Measurements from ENCODE around the gene PUS7. TPM values are rescaled to one million over a fixed set of nuclear protein-coding genes. Genes with fewer than 3 reads are reported as not detected.
A peak's percentile ranks its signal among the peaks of the same experiment; 100 is the strongest.
"Not testable (repeated sequence)": the region's sequence is repeated elsewhere in the genome, so short reads cannot be mapped to it uniquely, and the experiment has no call there.

The PUS7 gene
- total RNA-seq, 1 experiment from 2014 or later, result 29.1 TPM

- peaks cover 9% of the 10 kb centered on the region for H3K4me1 Mint-ChIP-seq (ENCODE audit: low read depth, unreplicated experiment)
- no peaks in the 10 kb centered on the region for H3K9me3 Mint-ChIP-seq (ENCODE audit: low read depth, unreplicated experiment)
- BruUV-seq (replicated peaks), result no TSS peak
- no peak overlapping the region for H3K4me3 Mint-ChIP-seq (ENCODE audit: low read depth, unreplicated experiment)
- H3K27me3 Mint-ChIP-seq (ENCODE audit: unreplicated experiment), result no peaks in the 10 kb centered on the region
- H3K27ac Mint-ChIP-seq (ENCODE audit: unreplicated experiment), result no peak overlapping the region
- intact Hi-C loops (cut with micrococcal nuclease; ENCODE audit: unreplicated experiment), result loop anchor here (5.0 to 10.0 kb wide), 2 partner anchors 95 to 288 kb away; no protein-coding TSS in a partner anchor
- CTCF ChIA-PET, result interaction anchor here (0.5 to 1.1 kb wide), 4 partner anchors 28 to 600 kb away, joined by 3 to 6 read pairs (median 4); no protein-coding TSS in a partner anchor
- TF ChIP-seq, protein P1, sequence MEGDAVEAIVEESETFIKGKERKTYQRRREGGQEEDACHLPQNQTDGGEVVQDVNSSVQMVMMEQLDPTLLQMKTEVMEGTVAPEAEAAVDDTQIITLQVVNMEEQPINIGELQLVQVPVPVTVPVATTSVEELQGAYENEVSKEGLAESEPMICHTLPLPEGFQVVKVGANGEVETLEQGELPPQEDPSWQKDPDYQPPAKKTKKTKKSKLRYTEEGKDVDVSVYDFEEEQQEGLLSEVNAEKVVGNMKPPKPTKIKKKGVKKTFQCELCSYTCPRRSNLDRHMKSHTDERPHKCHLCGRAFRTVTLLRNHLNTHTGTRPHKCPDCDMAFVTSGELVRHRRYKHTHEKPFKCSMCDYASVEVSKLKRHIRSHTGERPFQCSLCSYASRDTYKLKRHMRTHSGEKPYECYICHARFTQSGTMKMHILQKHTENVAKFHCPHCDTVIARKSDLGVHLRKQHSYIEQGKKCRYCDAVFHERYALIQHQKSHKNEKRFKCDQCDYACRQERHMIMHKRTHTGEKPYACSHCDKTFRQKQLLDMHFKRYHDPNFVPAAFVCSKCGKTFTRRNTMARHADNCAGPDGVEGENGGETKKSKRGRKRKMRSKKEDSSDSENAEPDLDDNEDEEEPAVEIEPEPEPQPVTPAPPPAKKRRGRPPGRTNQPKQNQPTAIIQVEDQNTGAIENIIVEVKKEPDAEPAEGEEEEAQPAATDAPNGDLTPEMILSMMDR (IDR thresholded peaks at IDR 0.05; ENCODE audit: unreplicated experiment), result peak; percentile 43
- no peaks in the 10 kb centered on the region for H3K36me3 Mint-ChIP-seq (ENCODE audit: insufficient read depth, unreplicated experiment)
- peak; percentile 50 for DNase-seq
Observed at GRCh38 chr7:105429746-105430612, 92.1 kb downstream of the PUS7 start.

GRCh38 chr7:105426606-105427146 is 95.4 kb downstream of the PUS7 start:
- Mint-ChIP-seq H3K4me1 (ENCODE audit: low read depth, unreplicated experiment) (peaks cover 9% of the 10 kb centered on the region), H3K9me3 (ENCODE audit: low read depth, unreplicated experiment) (no peaks in the 10 kb centered on the region), H3K27ac (ENCODE audit: unreplicated experiment) (no peak overlapping the region), H3K27me3 (ENCODE audit: unreplicated experiment) (no peaks in the 10 kb centered on the region), H3K36me3 (ENCODE audit: insufficient read depth, unreplicated experiment) (no peaks in the 10 kb centered on the region), H3K4me3 (ENCODE audit: low read depth, unreplicated experiment) (no peak overlapping the region)
- intact Hi-C loops (cut with micrococcal nuclease; ENCODE audit: unreplicated experiment), result loop anchor here (5.0 to 10.0 kb wide), 2 partner anchors 92 to 284 kb away; no protein-coding TSS in a partner anchor
- DNase-seq, result no peak
- no TSS peak for BruUV-seq (replicated peaks)
- TF ChIP-seq, protein P1 (IDR thresholded peaks at IDR 0.05; ENCODE audit: unreplicated experiment), result no peak
- CTCF ChIA-PET, result no interaction called here

- intact Hi-C loops (cut with micrococcal nuclease; ENCODE audit: unreplicated experiment), result loop anchor here (10.0 kb wide), 1 partner anchor 89 kb away; no protein-coding TSS in a partner anchor
- CTCF ChIA-PET, result interaction anchor here (0.7 kb wide), 1 partner anchor 11 kb away, joined by 4 read pairs; no protein-coding TSS in a partner anchor
- no peaks in the 10 kb centered on the region for H3K4me1 Mint-ChIP-seq (ENCODE audit: low read depth, unreplicated experiment)
- BruUV-seq (replicated peaks), result no TSS peak
- DNase-seq, result no peak
- H3K27me3 Mint-ChIP-seq (ENCODE audit: unreplicated experiment), result no peaks in the 10 kb centered on the region
- H3K36me3 Mint-ChIP-seq (ENCODE audit: insufficient read depth, unreplicated experiment), result no peaks in the 10 kb centered on the region
- TF ChIP-seq, protein P1 (IDR thresholded peaks at IDR 0.05; ENCODE audit: unreplicated experiment), result no peak
- H3K4me3 Mint-ChIP-seq (ENCODE audit: low read depth, unreplicated experiment), result no peak overlapping the region
- H3K27ac Mint-ChIP-seq (ENCODE audit: unreplicated experiment), result no peak overlapping the region
- no peaks in the 10 kb centered on the region for H3K9me3 Mint-ChIP-seq (ENCODE audit: low read depth, unreplicated experiment)
Observed at GRCh38 chr7:105423987-105424386, 98.1 kb downstream of the PUS7 start.

GRCh38 chr7:105413887-105414437 is 108.1 kb downstream of the PUS7 start:
- CTCF ChIA-PET, result no interaction called here
- H3K27me3 Mint-ChIP-seq (ENCODE audit: unreplicated experiment), result no peaks in the 10 kb centered on the region
- H3K36me3 Mint-ChIP-seq (ENCODE audit: insufficient read depth, unreplicated experiment), result no peaks in the 10 kb centered on the region
- no peak overlapping the region for H3K27ac Mint-ChIP-seq (ENCODE audit: unreplicated experiment)
- H3K9me3 Mint-ChIP-seq (ENCODE audit: low read depth, unreplicated experiment), result no peaks in the 10 kb centered on the region
- DNase-seq, result no peak
- no TSS peak for BruUV-seq (replicated peaks)
- TF ChIP-seq, protein P1 (IDR thresholded peaks at IDR 0.05; ENCODE audit: unreplicated experiment), result no peak
- intact Hi-C loops (cut with micrococcal nuclease; ENCODE audit: unreplicated experiment), result no loop called here
- no peaks in the 10 kb centered on the region for H3K4me1 Mint-ChIP-seq (ENCODE audit: low read depth, unreplicated experiment)
- no peak overlapping the region for H3K4me3 Mint-ChIP-seq (ENCODE audit: low read depth, unreplicated experiment)

GRCh38 chr7:105410774-105411173 is 111.3 kb downstream of the PUS7 start:
- H3K9me3 Mint-ChIP-seq (ENCODE audit: low read depth, unreplicated experiment); intact Hi-C loops (cut with micrococcal nuclease; ENCODE audit: unreplicated experiment); H3K36me3 Mint-ChIP-seq (ENCODE audit: insufficient read depth, unreplicated experiment); H3K4me1 Mint-ChIP-seq (ENCODE audit: low read depth, unreplicated experiment); H3K27ac Mint-ChIP-seq (ENCODE audit: unreplicated experiment); CTCF ChIA-PET; BruUV-seq (replicated peaks); H3K4me3 Mint-ChIP-seq (ENCODE audit: low read depth, unreplicated experiment); DNase-seq; H3K27me3 Mint-ChIP-seq (ENCODE audit: unreplicated experiment): not testable (repeated sequence)

GRCh38 chr7:105409775-105410174 is 112.3 kb downstream of the PUS7 start:
- DNase-seq; H3K27me3 Mint-ChIP-seq (ENCODE audit: unreplicated experiment); H3K36me3 Mint-ChIP-seq (ENCODE audit: insufficient read depth, unreplicated experiment); H3K27ac Mint-ChIP-seq (ENCODE audit: unreplicated experiment); BruUV-seq (replicated peaks); H3K4me1 Mint-ChIP-seq (ENCODE audit: low read depth, unreplicated experiment); intact Hi-C loops (cut with micrococcal nuclease; ENCODE audit: unreplicated experiment); CTCF ChIA-PET; H3K4me3 Mint-ChIP-seq (ENCODE audit: low read depth, unreplicated experiment); H3K9me3 Mint-ChIP-seq (ENCODE audit: low read depth, unreplicated experiment): not testable (repeated sequence)

Measured in Calu3 (cell line).